K562 (cell line): Measurements from ENCODE around the gene PPP1R12C. TPM values are rescaled to one million over a fixed set of nuclear protein-coding genes. Genes with fewer than 3 reads are reported as not detected.
A peak's percentile ranks its signal among the peaks of the same experiment; 100 is the strongest.

Experiments
- AFF1 ChIP-seq, 2 experiments: fragments of 450-650 bp; IDR thresholded peaks; 2 replicates each; pipeline ENCODE4 v1.6.1; 2018; ENCODE audit warnings: mild to moderate bottlenecking in 2 of 2, low read depth in 1 of 2; ENCODE audit not compliant: partially characterized antibody in 2 of 2
- BCOR ChIP-seq: fragments of 450-650 bp; IDR thresholded peaks from 2 replicates; pipeline ENCODE4 v1.6.1; 2016
- BDP1 ChIP-seq: IDR thresholded peaks from 3 replicates; pipeline ENCODE4 v1.6.1; 2011; ENCODE audit not compliant: insufficient read length, insufficient read depth
- CGGBP1 ChIP-seq: fragments of 250-450 bp; sonication (Bioruptor Pico); IDR thresholded peaks from 2 replicates; pipeline ENCODE4 v1.9.0; 2021; ENCODE audit warnings: mild to moderate bottlenecking
- CHCHD3 ChIP-seq: fragments of 250-450 bp; sonication (Bioruptor Pico); IDR thresholded peaks from 2 replicates; pipeline ENCODE4 v2.1.2; 2022; ENCODE audit warnings: mild to moderate bottlenecking
- DEAF1 ChIP-seq: fragments of 450-650 bp; formaldehyde crosslinking; IDR thresholded peaks from 2 replicates; pipeline ENCODE4 v1.4.0; 2020; ENCODE audit warnings: mild to moderate bottlenecking, moderate library complexity
- DPF2 ChIP-seq: fragments of 450-650 bp; IDR thresholded peaks from 2 replicates; pipeline ENCODE4 v1.6.1; 2016
- HDAC2 ChIP-seq: fragments of 450-650 bp; IDR thresholded peaks from 2 replicates; pipeline ENCODE4 v1.6.1; 2016; ENCODE audit warnings: mild to moderate bottlenecking
- MCM7 ChIP-seq, 2 experiments: fragments of 450-650 bp; IDR thresholded peaks; 2 replicates each; pipeline ENCODE4 v1.6.1; 2016 to 2018
- MXI1 ChIP-seq: IDR thresholded peaks from 2 replicates; pipeline ENCODE4 v1.6.1; 2011; ENCODE audit warnings: low read depth, mild to moderate bottlenecking, improper control_type of control experiment, low read length
- NCOA1 ChIP-seq: fragments of 450-650 bp; IDR thresholded peaks from 2 replicates; pipeline ENCODE4 v1.6.1; 2016; ENCODE audit warnings: low read depth
- NONO ChIP-seq, 2 experiments: fragments of 200-400 bp in 1 of 2; fragments of 450-650 bp in 1 of 2; formaldehyde crosslinking in 1 of 2; IDR thresholded peaks; 2 replicates each; pipeline ENCODE4 v1.6.1; 2017; ENCODE audit warnings: low read depth in 2 of 2, mild to moderate bottlenecking in 2 of 2, moderate library complexity in 2 of 2, low read length in 1 of 2
- POLR2AphosphoS5 ChIP-seq: IDR thresholded peaks from 2 replicates; pipeline ENCODE4 v1.6.1; 2011; ENCODE audit warnings: mild to moderate bottlenecking, low read depth, low read length, moderate library complexity; ENCODE audit not compliant: control insufficient read depth, insufficient read depth
- POLR2G ChIP-seq: fragments of 200-400 bp; formaldehyde crosslinking; IDR thresholded peaks from 2 replicates; pipeline ENCODE4 v1.6.1; 2017; ENCODE audit warnings: low read depth, mild to moderate bottlenecking, antibody characterized with exemption, low read length, moderate library complexity
- RFX7 ChIP-seq: fragments of 250-450 bp; sonication (Bioruptor Pico); IDR thresholded peaks from 2 replicates; pipeline ENCODE4 v1.5.1; 2021; ENCODE audit warnings: mild to moderate bottlenecking
- SMC3 ChIP-seq: conservative IDR thresholded peaks from 2 replicates; pipeline ENCODE4 v1.6.1; 2011; ENCODE audit warnings: low read depth, low read length, improper control_type of control experiment; ENCODE audit not compliant: insufficient read depth
- SRSF3 ChIP-seq: fragments of 200-400 bp; formaldehyde crosslinking; IDR thresholded peaks from 2 replicates; pipeline ENCODE4 v1.6.1; 2016; ENCODE audit warnings: mild to moderate bottlenecking, low read length, moderate library complexity; ENCODE audit not compliant: insufficient read depth
- ZFX ChIP-seq: sonication (generic); formaldehyde crosslinking; IDR thresholded peaks from 2 replicates; pipeline ENCODE4 v1.8.0; 2022; ENCODE audit warnings: mild to moderate bottlenecking, missing genetic modification reagents, moderate library complexity
- ZNF785 ChIP-seq: fragments of 250-450 bp; sonication (Bioruptor Pico); IDR thresholded peaks from 2 replicates; pipeline ENCODE4 v1.4.0; 2020; ENCODE audit warnings: mild to moderate bottlenecking
- polyA plus RNA-seq, 8 experiments: library from polyadenylated mRNA; depleted of rRNA in 4 of 8; stranded (reverse) in 5 of 8; unstranded in 3 of 8; fragments of >200 nt; fragmentation: Nextera tagmentation in 2 of 8; fragmentation: Illumina TruSeq in 1 of 8; extraction: Ambion mirVana in 2 of 8; extraction: Trizol in 1 of 8; gene quantifications; 2 replicates each; pipeline versions ENCODE4 v1.2.1 to v1.2.3, GENCODE V29; 2011 to 2014; ENCODE audit warnings: inconsistent platforms in 1 of 8, missing spikeins in 1 of 8
- total RNA-seq, 7 experiments: library from RNA; depleted of rRNA in 6 of 7; stranded (reverse); fragments of >200 nt in 6 of 7; fragmentation: Illumina TruSeq in 2 of 7; extraction: Trizol in 2 of 7; gene quantifications; 2 replicates each; pipeline versions ENCODE4 v1.2.1 to v1.2.3, GENCODE V29; 2011 to 2021; ENCODE audit warnings: low replicate concordance in 1 of 7
- TF ChIP-seq, protein P1 (sequence below): sonication (generic); formaldehyde crosslinking; IDR thresholded peaks from 2 replicates; pipeline ENCODE4 v1.8.0; 2023; ENCODE audit warnings: mild to moderate bottlenecking, missing genetic modification reagents
- TF ChIP-seq, protein P2 (sequence below), 2 experiments: fragments of 450-650 bp; IDR thresholded peaks; 2 replicates each; pipeline ENCODE4 v1.6.1; 2016

Gene PPP1R12C
- total and polyA plus RNA-seq, 9 of the 15 experiments (the other 6 are each of a cell fraction or from before 2014, with no cell fraction given): 1.8 to 136 (median 33.7) TPM

DNA sequence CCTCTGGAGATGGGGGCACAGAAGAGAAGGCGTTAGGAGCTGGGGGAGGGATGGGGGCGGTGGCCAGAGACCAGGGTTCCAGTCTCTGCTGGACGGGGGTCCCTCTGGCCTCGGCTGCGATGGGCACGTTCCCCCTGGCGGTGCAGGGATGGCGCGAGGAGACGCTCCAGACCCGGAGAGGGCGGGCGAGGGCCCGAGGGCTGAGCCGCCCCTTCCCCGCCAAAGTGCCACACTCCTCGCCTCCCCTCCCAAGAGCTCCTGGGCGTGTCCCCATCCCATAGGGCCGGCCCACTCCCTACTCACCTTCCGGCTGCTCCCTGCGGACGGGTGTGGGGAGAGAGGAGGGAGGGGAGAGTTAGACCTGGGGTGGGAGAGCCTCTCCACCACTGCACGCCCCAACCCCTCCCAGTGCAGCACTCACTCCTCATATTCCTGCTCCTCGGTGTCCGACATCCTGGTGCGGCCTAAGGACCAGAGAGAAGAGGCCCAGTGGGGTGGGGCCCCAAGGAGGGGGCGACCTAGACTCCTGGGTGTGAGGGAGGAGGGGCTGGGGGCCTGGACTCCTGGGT lies 29.4 kb upstream of the PPP1R12C start (continued):
- no peak for TF ChIP-seq CHCHD3 (CRISPR knock-in tag)
- peak; percentile 78 for TF ChIP-seq POLR2G
- peak in 1 of 2 experiments; percentile 82; a peak in 1 of 4 replicates for TF ChIP-seq MCM7 (IDR thresholded peaks at IDR 0.05)
- no peak for TF ChIP-seq DEAF1
- no peak for TF ChIP-seq ZNF785 (CRISPR knock-in tag)
- TF ChIP-seq CGGBP1 (CRISPR knock-in tag): no peak
- peak; percentile 23; the same call in 1 of the 2 replicates for TF ChIP-seq DPF2
- 0 out of 2 replicates have a peak, but pooled peaks have one; percentile 0 for TF ChIP-seq SMC3
- no peak for TF ChIP-seq BDP1
- TF ChIP-seq POLR2AphosphoS5: no peak
- TF ChIP-seq HDAC2: 0 out of 2 replicates have a peak, but pooled peaks have one; percentile 34
- TF ChIP-seq BCOR: peak; percentile 22; the same call in 1 of the 2 replicates
- no peak for TF ChIP-seq NCOA1
- TF ChIP-seq, protein P1, sequence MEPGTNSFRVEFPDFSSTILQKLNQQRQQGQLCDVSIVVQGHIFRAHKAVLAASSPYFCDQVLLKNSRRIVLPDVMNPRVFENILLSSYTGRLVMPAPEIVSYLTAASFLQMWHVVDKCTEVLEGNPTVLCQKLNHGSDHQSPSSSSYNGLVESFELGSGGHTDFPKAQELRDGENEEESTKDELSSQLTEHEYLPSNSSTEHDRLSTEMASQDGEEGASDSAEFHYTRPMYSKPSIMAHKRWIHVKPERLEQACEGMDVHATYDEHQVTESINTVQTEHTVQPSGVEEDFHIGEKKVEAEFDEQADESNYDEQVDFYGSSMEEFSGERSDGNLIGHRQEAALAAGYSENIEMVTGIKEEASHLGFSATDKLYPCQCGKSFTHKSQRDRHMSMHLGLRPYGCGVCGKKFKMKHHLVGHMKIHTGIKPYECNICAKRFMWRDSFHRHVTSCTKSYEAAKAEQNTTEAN (CRISPR knock-in tag): no peak
- TF ChIP-seq ZFX (CRISPR knock-in tag): peak; percentile 46; the same call in 1 of the 2 replicates
- no peak for TF ChIP-seq SRSF3
- TF ChIP-seq NONO (IDR thresholded peaks at IDR 0.05; ENCODE audit: low read depth in 2 of 2, low read length in 1 of 2): 0 out of 4 replicates have a peak, but pooled peaks of 1 of the 2 experiments have one; percentile 15
- no peak for TF ChIP-seq RFX7 (CRISPR knock-in tag)
- TF ChIP-seq MXI1: no peak
- TF ChIP-seq, protein P2, sequence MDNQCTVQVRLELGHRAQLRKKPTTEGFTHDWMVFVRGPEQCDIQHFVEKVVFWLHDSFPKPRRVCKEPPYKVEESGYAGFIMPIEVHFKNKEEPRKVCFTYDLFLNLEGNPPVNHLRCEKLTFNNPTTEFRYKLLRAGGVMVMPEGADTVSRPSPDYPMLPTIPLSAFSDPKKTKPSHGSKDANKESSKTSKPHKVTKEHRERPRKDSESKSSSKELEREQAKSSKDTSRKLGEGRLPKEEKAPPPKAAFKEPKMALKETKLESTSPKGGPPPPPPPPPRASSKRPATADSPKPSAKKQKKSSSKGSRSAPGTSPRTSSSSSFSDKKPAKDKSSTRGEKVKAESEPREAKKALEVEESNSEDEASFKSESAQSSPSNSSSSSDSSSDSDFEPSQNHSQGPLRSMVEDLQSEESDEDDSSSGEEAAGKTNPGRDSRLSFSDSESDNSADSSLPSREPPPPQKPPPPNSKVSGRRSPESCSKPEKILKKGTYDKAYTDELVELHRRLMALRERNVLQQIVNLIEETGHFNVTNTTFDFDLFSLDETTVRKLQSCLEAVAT (IDR thresholded peaks at IDR 0.05): no peak
- no peak for TF ChIP-seq AFF1 (IDR thresholded peaks at IDR 0.05; ENCODE audit: low read depth in 1 of 2, partially characterized antibody in 2 of 2)
